Neural cell (in vitro differentiated cells): ENCODE results near the gene PODXL2. TPM values are rescaled to one million over a fixed set of nuclear protein-coding genes. Genes with fewer than 3 reads are reported as not detected.

ENCODE experiments used
- H2AFZ ChIP-seq: fragments of 200-600, 300-800 bp; sonication (generic), shearing (Covaris generic); 2 replicates; pipeline ENCODE4 v1.6.0; 2014; ENCODE audit warnings: low read depth, mild to moderate bottlenecking, antibody characterized with exemption, low read length, moderate library complexity
- H3F3A ChIP-seq: fragments of 200-600 bp; shearing (Covaris generic); 2 replicates; pipeline ENCODE4 v1.6.1; 2016; ENCODE audit warnings: mild to moderate bottlenecking, moderate library complexity, mixed read lengths, antibody characterized with exemption, low read length; ENCODE audit not compliant: insufficient read depth, poor library complexity, severe bottlenecking
- H3K27ac ChIP-seq: fragments of 200-600, 300-800 bp; sonication (generic), shearing (Covaris generic); 2 replicates; pipeline ENCODE4 v1.5.1; 2014; ENCODE audit warnings: mild to moderate bottlenecking, low read length, moderate library complexity
- H3K27me3 ChIP-seq: fragments of 300-800, 200-600 bp; sonication (generic), shearing (Covaris generic); 2 replicates; pipeline ENCODE4 v1.6.0; 2014; ENCODE audit warnings: mild to moderate bottlenecking, low read depth, low read length, moderate library complexity; ENCODE audit not compliant: insufficient read depth
- H3K36me3 ChIP-seq: fragments of 300-800, 200-600 bp; sonication (generic), shearing (Covaris generic); 2 replicates; pipeline ENCODE4 v1.5.1; 2014; ENCODE audit warnings: mild to moderate bottlenecking, antibody characterized with exemption, low read length, moderate library complexity; ENCODE audit not compliant: insufficient read depth
- H3K4me2 ChIP-seq: fragments of 300-800, 200-600 bp; sonication (generic), shearing (Covaris generic); 2 replicates; pipeline ENCODE4 v1.6.0; 2014; ENCODE audit warnings: mild to moderate bottlenecking, low read length
- H3K4me3 ChIP-seq: fragments of 300-800, 200-600 bp; sonication (generic), shearing (Covaris generic); 2 replicates; pipeline ENCODE4 v1.5.1; 2014; ENCODE audit warnings: mild to moderate bottlenecking, low read length, moderate library complexity
- H3K79me2 ChIP-seq: fragments of 200-600 bp; shearing (Covaris generic); replicated peaks from 2 replicates; pipeline ENCODE4 v1.6.0; 2014; ENCODE audit warnings: mild to moderate bottlenecking, low read length, moderate library complexity; ENCODE audit not compliant: insufficient read depth
- H3K9ac ChIP-seq: fragments of 300-800, 200-600 bp; sonication (generic), shearing (Covaris generic); 2 replicates; pipeline ENCODE4 v1.6.1; 2016; ENCODE audit warnings: mild to moderate bottlenecking, low read length, mixed read lengths
- H3K9me2 ChIP-seq: fragments of 200-600 bp; shearing (Covaris generic); 2 replicates; pipeline ENCODE4 v1.6.1; 2016; ENCODE audit warnings: mild to moderate bottlenecking, low read length, mixed read lengths; ENCODE audit not compliant: insufficient read depth
- H3K9me3 ChIP-seq: fragments of 200-600, 300-800 bp; sonication (generic), shearing (Covaris generic); 2 replicates; pipeline ENCODE4 v1.6.1; 2016; ENCODE audit warnings: mild to moderate bottlenecking, mixed run types, low read length, moderate library complexity, mixed read lengths
- H4K20me1 ChIP-seq: fragments of 200-600 bp; shearing (Covaris generic); 2 replicates; pipeline ENCODE4 v1.6.1; 2016; ENCODE audit warnings: mild to moderate bottlenecking, mixed run types; ENCODE audit not compliant: insufficient read depth
- CTCF ChIP-seq: fragments of 450-650 bp; IDR thresholded peaks from 2 replicates; pipeline ENCODE4 v1.5.1; 2014; ENCODE audit warnings: antibody characterized with exemption, mild to moderate bottlenecking, moderate library complexity; ENCODE audit not compliant: poor library complexity, severe bottlenecking
- EP300 ChIP-seq: fragments of 450-650 bp; conservative IDR thresholded peaks from 2 replicates; pipeline ENCODE4 v1.6.1; 2014; ENCODE audit warnings: antibody characterized with exemption, mild to moderate bottlenecking, moderate library complexity; ENCODE audit not compliant: poor library complexity, severe bottlenecking
- EZH2 ChIP-seq: fragments of 200-600, 300-800 bp; shearing (Covaris generic), sonication (generic); IDR thresholded peaks from 2 replicates; pipeline ENCODE4 v1.6.1; 2014; ENCODE audit warnings: antibody characterized with exemption, low read length, borderline replicate concordance, mild to moderate bottlenecking; ENCODE audit not compliant: insufficient read depth, poor library complexity, severe bottlenecking
- MXI1 ChIP-seq: fragments of 450-650 bp; conservative IDR thresholded peaks from 2 replicates; pipeline ENCODE4 v1.6.1; 2014; ENCODE audit warnings: antibody characterized with exemption, mild to moderate bottlenecking; ENCODE audit not compliant: poor library complexity, severe bottlenecking
- POLR2AphosphoS5 ChIP-seq: IDR thresholded peaks from 2 replicates; pipeline ENCODE4 v1.6.1; 2012
- RAD21 ChIP-seq: fragments of 450-650 bp; conservative IDR thresholded peaks from 2 replicates; pipeline ENCODE4 v1.6.1; 2014; ENCODE audit warnings: antibody characterized with exemption, mild to moderate bottlenecking, moderate library complexity
- REST ChIP-seq: IDR thresholded peaks from 2 replicates; pipeline ENCODE4 v1.6.1; 2012; ENCODE audit warnings: borderline replicate concordance
- SMC3 ChIP-seq: fragments of 450-650 bp; conservative IDR thresholded peaks from 2 replicates; pipeline ENCODE4 v1.6.1; 2014; ENCODE audit warnings: antibody characterized with exemption, mild to moderate bottlenecking, moderate library complexity; ENCODE audit not compliant: poor library complexity
- TAF1 ChIP-seq: IDR thresholded peaks from 2 replicates; pipeline ENCODE4 v1.6.1; 2012; ENCODE audit warnings: low read depth
- polyA plus RNA-seq: library from polyadenylated mRNA; depleted of rRNA; stranded (reverse); fragments of >200 nt; gene quantifications from 2 replicates; pipeline ENCODE4 v1.2.3, GENCODE V29; 2014

The PODXL2 gene
- polyA plus RNA-seq, 1 donor from 2014 or later: 266 TPM

GRCh38 chr3:127691974-127692373 lies 63.0 kb downstream of the PODXL2 start:
- H3K9ac ChIP-seq: no peak overlapping the region

More at GRCh38 chr3:127691974-127692373, 63.0 kb downstream of the PODXL2 start:
- Histone ChIP-seq H3K4me3 (no peak overlapping the region), H3K36me3 (no peaks in the 10 kb centered on the region), H3K4me2 (no peak overlapping the region), H3K9me2 (no peaks in the 10 kb centered on the region), H2AFZ (no peak overlapping the region), H3K9me3 (no peaks in the 10 kb centered on the region), H3K27ac (no peak overlapping the region), H4K20me1 (no peaks in the 10 kb centered on the region), H3F3A (no peaks in the 10 kb centered on the region), H3K27me3 (no peaks in the 10 kb centered on the region), H3K79me2 (no peaks in the 10 kb centered on the region)
- TF ChIP-seq EZH2 (no peak), REST (no peak), EP300 (no peak), POLR2AphosphoS5 (no peak), MXI1 (no peak), CTCF (no peak), RAD21 (no peak), TAF1 (no peak), SMC3 (no peak)
